ENCODE measurements around the gene HEPACAM2.

HEPACAM2 gene

GRCh38 chr7:93211228-93211818 lies 14.9 kb downstream of the HEPACAM2 start:
- DNase-seq, result no peak
- in situ Hi-C loops (cut with MboI; ENCODE audit: low pct_unique_long_range_greater_than_20kb, low sequenced_read_pairs), result no loop called here

GRCh38 chr7:93205046-93205445 lies 21.2 kb downstream of the HEPACAM2 start:
- in situ Hi-C loops (cut with MboI; ENCODE audit: low pct_unique_long_range_greater_than_20kb, low sequenced_read_pairs), result no loop called here
- DNase-seq, result no peak

- no peak for DNase-seq
- in situ Hi-C loops (cut with MboI; ENCODE audit: low pct_unique_long_range_greater_than_20kb, low sequenced_read_pairs), result no loop called here
These were observed 22.8 kb downstream of the HEPACAM2 start for GRCh38 chr7:93203496-93203895.

GRCh38 chr7:93202594-93203250 lies 23.5 kb downstream of the HEPACAM2 start:
- DNase-seq, result no peak
- in situ Hi-C loops (cut with MboI; ENCODE audit: low pct_unique_long_range_greater_than_20kb, low sequenced_read_pairs), result no loop called here

- no peak for DNase-seq
- in situ Hi-C loops (cut with MboI; ENCODE audit: low pct_unique_long_range_greater_than_20kb, low sequenced_read_pairs), result no loop called here
These were observed 27.8 kb downstream of the HEPACAM2 start for GRCh38 chr7:93198472-93198871.

- in situ Hi-C loops (cut with MboI; ENCODE audit: low pct_unique_long_range_greater_than_20kb, low sequenced_read_pairs), result no loop called here
These were observed 29.9 kb downstream of the HEPACAM2 start for GRCh38 chr7:93196336-93196735.

GRCh38 chr7:93194386-93194785 lies 31.9 kb downstream of the HEPACAM2 start:
- no peak for DNase-seq

More at GRCh38 chr7:93196336-93196735, 29.9 kb downstream of the HEPACAM2 start:
- peak; percentile 61 for DNase-seq

GRCh38 chr7:93188870-93189634 lies 37.2 kb downstream of the HEPACAM2 start:
- no peak for DNase-seq
- in situ Hi-C loops (cut with MboI; ENCODE audit: low pct_unique_long_range_greater_than_20kb, low sequenced_read_pairs), result no loop called here

More at GRCh38 chr7:93194386-93194785, 31.9 kb downstream of the HEPACAM2 start:
- in situ Hi-C loops (cut with MboI; ENCODE audit: low pct_unique_long_range_greater_than_20kb, low sequenced_read_pairs), result no loop called here

- DNase-seq, result no peak
These were observed 40.8 kb downstream of the HEPACAM2 start for GRCh38 chr7:93185303-93186027.

GRCh38 chr7:93179173-93179572 lies 47.1 kb downstream of the HEPACAM2 start:
- no peak for DNase-seq
- in situ Hi-C loops (cut with MboI; ENCODE audit: low pct_unique_long_range_greater_than_20kb, low sequenced_read_pairs), result no loop called here

More at GRCh38 chr7:93185303-93186027, 40.8 kb downstream of the HEPACAM2 start:
- in situ Hi-C loops (cut with MboI; ENCODE audit: low pct_unique_long_range_greater_than_20kb, low sequenced_read_pairs), result no loop called here

- in situ Hi-C loops (cut with MboI; ENCODE audit: low pct_unique_long_range_greater_than_20kb, low sequenced_read_pairs), result no loop called here
- peak; percentile 15 for DNase-seq
These were observed 48.1 kb downstream of the HEPACAM2 start for GRCh38 chr7:93178213-93178612.

- in situ Hi-C loops (cut with MboI; ENCODE audit: low pct_unique_long_range_greater_than_20kb, low sequenced_read_pairs), result no loop called here
- no peak for DNase-seq
These were observed 49.2 kb downstream of the HEPACAM2 start for GRCh38 chr7:93176992-93177580.

- in situ Hi-C loops (cut with MboI; ENCODE audit: low pct_unique_long_range_greater_than_20kb, low sequenced_read_pairs), result no loop called here
- DNase-seq, result no peak
These were observed 51.0 kb downstream of the HEPACAM2 start for GRCh38 chr7:93175219-93175618.

GRCh38 chr7:93172683-93173082 lies 53.6 kb downstream of the HEPACAM2 start:
- no peak for DNase-seq
- in situ Hi-C loops (cut with MboI; ENCODE audit: low pct_unique_long_range_greater_than_20kb, low sequenced_read_pairs), result no loop called here

GRCh38 chr7:93171606-93172226 lies 54.6 kb downstream of the HEPACAM2 start:
- in situ Hi-C loops (cut with MboI; ENCODE audit: low pct_unique_long_range_greater_than_20kb, low sequenced_read_pairs), result no loop called here
- no peak for DNase-seq

- no peak for DNase-seq
- in situ Hi-C loops (cut with MboI; ENCODE audit: low pct_unique_long_range_greater_than_20kb, low sequenced_read_pairs), result no loop called here
These were observed 60.8 kb downstream of the HEPACAM2 start for GRCh38 chr7:93165447-93165846.

- in situ Hi-C loops (cut with MboI; ENCODE audit: low pct_unique_long_range_greater_than_20kb, low sequenced_read_pairs), result no loop called here
- DNase-seq, result no peak
These were observed 61.5 kb downstream of the HEPACAM2 start for GRCh38 chr7:93164766-93165165.

GRCh38 chr7:93161181-93161762 lies 65.0 kb downstream of the HEPACAM2 start:
- DNase-seq, result no peak

More at GRCh38 chr7:93161181-93161762, 65.0 kb downstream of the HEPACAM2 start:
- in situ Hi-C loops (cut with MboI; ENCODE audit: low pct_unique_long_range_greater_than_20kb, low sequenced_read_pairs), result no loop called here

Data from KBM-7 (cell line).